ENCODE data around the gene TMEM31. TPM values are rescaled to one million over a fixed set of nuclear protein-coding genes. Genes with fewer than 3 reads are reported as not detected.
A peak's percentile ranks its signal among the peaks of the same experiment; 100 is the strongest.

The TMEM31 gene
- total and polyA plus RNA-seq, 9 of the 15 experiments (the other 6 are each of a cell fraction or from before 2014, with no cell fraction given), result 0.18 TPM; not detected in 8

GRCh38 chrX:103686199-103687072 lies 24.3 kb upstream of the TMEM31 start, which contains the start of gene MORF4L2 (continued):
- TF ChIP-seq ATF1 (CRISPR knock-in tag; IDR thresholded peaks at IDR 0.05) (peak; percentile 72), ATF1 (tag; IDR thresholded peaks at IDR 0.05) (peak; percentile 99), U2AF1 (optimal IDR thresholded peaks at IDR 0.05; ENCODE audit: low read depth, low read length) (no peak), RCOR1 (IDR thresholded peaks at IDR 0.05; ENCODE audit: borderline replicate concordance in 1 of 2, low read depth in 2 of 2, low read length in 2 of 2) (no peak), ZNF707 (CRISPR knock-in tag; conservative IDR thresholded peaks at IDR 0.05) (no peak), PURB (CRISPR knock-in tag; IDR thresholded peaks at IDR 0.05; ENCODE audit: low read depth) (no peak), E4F1 (CRISPR knock-in tag; IDR thresholded peaks at IDR 0.05; ENCODE audit: borderline replicate concordance) (no peak), TEAD1 (CRISPR knock-in tag; IDR thresholded peaks at IDR 0.05) (no peak), ZNF561 (CRISPR knock-in tag; conservative IDR thresholded peaks at IDR 0.05) (no peak), STAT5A (IDR thresholded peaks at IDR 0.05; ENCODE audit: borderline replicate concordance, low read length) (no peak), ZBTB5 (IDR thresholded peaks at IDR 0.05) (no peak), IRF2 (CRISPR knock-in tag; IDR thresholded peaks at IDR 0.05) (no peak)
- TF ChIP-seq, protein P1, sequence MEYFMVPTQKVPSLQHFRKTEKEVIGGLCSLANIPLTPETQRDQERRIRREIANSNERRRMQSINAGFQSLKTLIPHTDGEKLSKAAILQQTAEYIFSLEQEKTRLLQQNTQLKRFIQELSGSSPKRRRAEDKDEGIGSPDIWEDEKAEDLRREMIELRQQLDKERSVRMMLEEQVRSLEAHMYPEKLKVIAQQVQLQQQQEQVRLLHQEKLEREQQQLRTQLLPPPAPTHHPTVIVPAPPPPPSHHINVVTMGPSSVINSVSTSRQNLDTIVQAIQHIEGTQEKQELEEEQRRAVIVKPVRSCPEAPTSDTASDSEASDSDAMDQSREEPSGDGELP (CRISPR knock-in tag; IDR thresholded peaks at IDR 0.05; ENCODE audit: borderline replicate concordance), result no peak
- TF ChIP-seq, protein P2, sequence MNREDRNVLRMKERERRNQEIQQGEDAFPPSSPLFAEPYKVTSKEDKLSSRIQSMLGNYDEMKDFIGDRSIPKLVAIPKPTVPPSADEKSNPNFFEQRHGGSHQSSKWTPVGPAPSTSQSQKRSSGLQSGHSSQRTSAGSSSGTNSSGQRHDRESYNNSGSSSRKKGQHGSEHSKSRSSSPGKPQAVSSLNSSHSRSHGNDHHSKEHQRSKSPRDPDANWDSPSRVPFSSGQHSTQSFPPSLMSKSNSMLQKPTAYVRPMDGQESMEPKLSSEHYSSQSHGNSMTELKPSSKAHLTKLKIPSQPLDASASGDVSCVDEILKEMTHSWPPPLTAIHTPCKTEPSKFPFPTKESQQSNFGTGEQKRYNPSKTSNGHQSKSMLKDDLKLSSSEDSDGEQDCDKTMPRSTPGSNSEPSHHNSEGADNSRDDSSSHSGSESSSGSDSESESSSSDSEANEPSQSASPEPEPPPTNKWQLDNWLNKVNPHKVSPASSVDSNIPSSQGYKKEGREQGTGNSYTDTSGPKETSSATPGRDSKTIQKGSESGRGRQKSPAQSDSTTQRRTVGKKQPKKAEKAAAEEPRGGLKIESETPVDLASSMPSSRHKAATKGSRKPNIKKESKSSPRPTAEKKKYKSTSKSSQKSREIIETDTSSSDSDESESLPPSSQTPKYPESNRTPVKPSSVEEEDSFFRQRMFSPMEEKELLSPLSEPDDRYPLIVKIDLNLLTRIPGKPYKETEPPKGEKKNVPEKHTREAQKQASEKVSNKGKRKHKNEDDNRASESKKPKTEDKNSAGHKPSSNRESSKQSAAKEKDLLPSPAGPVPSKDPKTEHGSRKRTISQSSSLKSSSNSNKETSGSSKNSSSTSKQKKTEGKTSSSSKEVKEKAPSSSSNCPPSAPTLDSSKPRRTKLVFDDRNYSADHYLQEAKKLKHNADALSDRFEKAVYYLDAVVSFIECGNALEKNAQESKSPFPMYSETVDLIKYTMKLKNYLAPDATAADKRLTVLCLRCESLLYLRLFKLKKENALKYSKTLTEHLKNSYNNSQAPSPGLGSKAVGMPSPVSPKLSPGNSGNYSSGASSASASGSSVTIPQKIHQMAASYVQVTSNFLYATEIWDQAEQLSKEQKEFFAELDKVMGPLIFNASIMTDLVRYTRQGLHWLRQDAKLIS (CRISPR knock-in tag; IDR thresholded peaks at IDR 0.05), result no peak

Measured in K562 (cell line).